ENCODE data around the gene CDC20.

GRCh38 chr1:43312212-43312623 is 46.6 kb upstream of the CDC20 start:
- TF ChIP-seq EZH2 (IDR thresholded peaks at IDR 0.05) (no peak), POLR2AphosphoS5 (IDR thresholded peaks at IDR 0.05; ENCODE audit: borderline replicate concordance, low read depth, low read length) (no peak), FOXP2 (optimal IDR thresholded peaks at IDR 0.05; ENCODE audit: control extremely low read depth, extremely low read length, insufficient read depth) (no peak)
